Breast epithelium (tissue), 3 donors: ENCODE results near the gene EFNA3.
A peak's percentile ranks its signal among the peaks of the same experiment; 100 is the strongest.

ENCODE experiments used
- CTCF ChIP-seq, 3 donors: fragments of 450-650 bp; IDR thresholded peaks; one replicate each; pipeline ENCODE4 v1.5.1; 2016 to 2017; ENCODE audit warnings: antibody characterized with exemption in 3 of 3, mild to moderate bottlenecking in 3 of 3, moderate library complexity in 3 of 3
- POLR2A ChIP-seq: fragments of 450-650 bp; IDR thresholded peaks from one replicate; pipeline ENCODE4 v1.6.1; 2016; ENCODE audit warnings: antibody characterized with exemption, mild to moderate bottlenecking, moderate library complexity

GRCh38 chr1:155086128-155086741 is 7.6 kb downstream of the EFNA3 start:
- peak; percentile 92 to 95 (median 93) for TF ChIP-seq CTCF (IDR thresholded peaks at IDR 0.05)
- TF ChIP-seq POLR2A, result no peak
